ENCODE data around the gene DENND5A.
"Not testable (repeated sequence)": the region's sequence is repeated elsewhere in the genome, so short reads cannot be mapped to it uniquely, and the experiment has no call there.

Gene DENND5A

GRCh38 chr11:9228091-9228490 lies 37.1 kb downstream of the DENND5A start:
- CTCF ChIA-PET, result interaction anchor here (0.6 to 0.7 kb wide), 2 partner anchors 135 to 348 kb away, joined by 6 read pairs; no protein-coding TSS in a partner anchor
- POLR2A ChIA-PET, result no interaction called here
- no peak for TF ChIP-seq TARDBP (IDR thresholded peaks at IDR 0.05)
- TF ChIP-seq SUZ12 (IDR thresholded peaks at IDR 0.05), result no peak
- no peak for TF ChIP-seq BHLHE40 (IDR thresholded peaks at IDR 0.05; ENCODE audit: borderline replicate concordance)
- TF ChIP-seq ARNT (IDR thresholded peaks at IDR 0.05), result no peak
- TF ChIP-seq CTBP1 (IDR thresholded peaks at IDR 0.05; ENCODE audit: borderline replicate concordance), result no peak
- no peak for TF ChIP-seq FOXA1 (IDR thresholded peaks at IDR 0.05)
- no peak for TF ChIP-seq L3MBTL2 (conservative IDR thresholded peaks at IDR 0.05)
- TF ChIP-seq HDGF (IDR thresholded peaks at IDR 0.05; ENCODE audit: borderline replicate concordance), result no peak
- no peak for TF ChIP-seq FOXM1 (IDR thresholded peaks at IDR 0.05; ENCODE audit: borderline replicate concordance)
- TF ChIP-seq NFRKB (IDR thresholded peaks at IDR 0.05), result no peak
- no peak for TF ChIP-seq PKNOX1 (IDR thresholded peaks at IDR 0.05)
- TF ChIP-seq LEF1 (IDR thresholded peaks at IDR 0.05; ENCODE audit: borderline replicate concordance), result no peak
- no peak for TF ChIP-seq ZNF384 (IDR thresholded peaks at IDR 0.05)
- TF ChIP-seq SP1 (IDR thresholded peaks at IDR 0.05), result no peak
- TF ChIP-seq ELF4 (IDR thresholded peaks at IDR 0.05), result no peak
- TF ChIP-seq FOXK2 (IDR thresholded peaks at IDR 0.05), result no peak
- no peak for DNase-seq (ENCODE audit: extremely low spot score)

- ChIA-PET CTCF (interaction anchor here (0.8 kb wide), 1 partner anchor 50 kb away, joined by 3 read pairs; no protein-coding TSS in a partner anchor), POLR2A (no interaction called here)
- DNase-seq (ENCODE audit: extremely low spot score), result no peak
- TF ChIP-seq SUZ12 (IDR thresholded peaks at IDR 0.05) (no peak), ARNT (IDR thresholded peaks at IDR 0.05) (no peak), CTBP1 (IDR thresholded peaks at IDR 0.05; ENCODE audit: borderline replicate concordance) (no peak), ZNF384 (IDR thresholded peaks at IDR 0.05) (no peak), TARDBP (IDR thresholded peaks at IDR 0.05) (no peak), HDGF (IDR thresholded peaks at IDR 0.05; ENCODE audit: borderline replicate concordance) (no peak), ELF4 (IDR thresholded peaks at IDR 0.05) (no peak), FOXK2 (IDR thresholded peaks at IDR 0.05) (no peak), FOXA1 (IDR thresholded peaks at IDR 0.05) (no peak), FOXM1 (IDR thresholded peaks at IDR 0.05; ENCODE audit: borderline replicate concordance) (no peak), L3MBTL2 (conservative IDR thresholded peaks at IDR 0.05) (no peak), PKNOX1 (IDR thresholded peaks at IDR 0.05) (no peak; the same call in 1 of the 2 replicates), LEF1 (IDR thresholded peaks at IDR 0.05; ENCODE audit: borderline replicate concordance) (no peak), SP1 (IDR thresholded peaks at IDR 0.05) (no peak)
Observed at GRCh38 chr11:9225748-9226298, 39.3 kb downstream of the DENND5A start.

GRCh38 chr11:9222654-9223053 lies 42.5 kb downstream of the DENND5A start:
- ChIA-PET CTCF (no interaction called here), POLR2A (interaction anchor here (0.8 kb wide), 1 partner anchor 42 kb away, joined by 3 read pairs; no protein-coding TSS in a partner anchor)
- TF ChIP-seq PKNOX1 (IDR thresholded peaks at IDR 0.05), result no peak
- TF ChIP-seq FOXM1 (IDR thresholded peaks at IDR 0.05; ENCODE audit: borderline replicate concordance), result no peak
- no peak for TF ChIP-seq BHLHE40 (IDR thresholded peaks at IDR 0.05; ENCODE audit: borderline replicate concordance)
- no peak for TF ChIP-seq NFRKB (IDR thresholded peaks at IDR 0.05)
- TF ChIP-seq LEF1 (IDR thresholded peaks at IDR 0.05; ENCODE audit: borderline replicate concordance), result no peak
- no peak for TF ChIP-seq ARNT (IDR thresholded peaks at IDR 0.05)
- no peak for TF ChIP-seq TARDBP (IDR thresholded peaks at IDR 0.05)
- TF ChIP-seq FOXK2 (IDR thresholded peaks at IDR 0.05), result no peak
- TF ChIP-seq ZNF384 (IDR thresholded peaks at IDR 0.05), result no peak
- no peak for TF ChIP-seq SP1 (IDR thresholded peaks at IDR 0.05)
- TF ChIP-seq ELF4 (IDR thresholded peaks at IDR 0.05), result no peak
- no peak for DNase-seq (ENCODE audit: extremely low spot score)

GRCh38 chr11:9220853-9221252 lies 44.3 kb downstream of the DENND5A start:
- POLR2A ChIA-PET; CTCF ChIA-PET; DNase-seq (ENCODE audit: extremely low spot score): not testable (repeated sequence)

GRCh38 chr11:9219572-9219971 lies 45.6 kb downstream of the DENND5A start:
- ChIA-PET POLR2A (no interaction called here), CTCF (no interaction called here)
- TF ChIP-seq SP1 (IDR thresholded peaks at IDR 0.05) (no peak), ARNT (IDR thresholded peaks at IDR 0.05) (no peak), HDGF (IDR thresholded peaks at IDR 0.05; ENCODE audit: borderline replicate concordance) (no peak), PKNOX1 (IDR thresholded peaks at IDR 0.05) (no peak), BHLHE40 (IDR thresholded peaks at IDR 0.05; ENCODE audit: borderline replicate concordance) (no peak), FOXK2 (IDR thresholded peaks at IDR 0.05) (no peak), FOXM1 (IDR thresholded peaks at IDR 0.05; ENCODE audit: borderline replicate concordance) (no peak), CTBP1 (IDR thresholded peaks at IDR 0.05; ENCODE audit: borderline replicate concordance) (no peak), FOXA1 (IDR thresholded peaks at IDR 0.05) (no peak), L3MBTL2 (conservative IDR thresholded peaks at IDR 0.05) (no peak), SUZ12 (IDR thresholded peaks at IDR 0.05) (no peak), LEF1 (IDR thresholded peaks at IDR 0.05; ENCODE audit: borderline replicate concordance) (no peak)
- no peak for DNase-seq (ENCODE audit: extremely low spot score)

- CTCF ChIA-PET, result no interaction called here
- no peak for TF ChIP-seq SP1 (IDR thresholded peaks at IDR 0.05)
- TF ChIP-seq ELF4 (IDR thresholded peaks at IDR 0.05), result no peak
- TF ChIP-seq SUZ12 (IDR thresholded peaks at IDR 0.05), result no peak
- TF ChIP-seq FOXA1 (IDR thresholded peaks at IDR 0.05), result no peak
- TF ChIP-seq ZNF384 (IDR thresholded peaks at IDR 0.05), result no peak
- no peak for TF ChIP-seq PKNOX1 (IDR thresholded peaks at IDR 0.05)
- TF ChIP-seq NFRKB (IDR thresholded peaks at IDR 0.05), result no peak
- DNase-seq (ENCODE audit: extremely low spot score), result no peak
- POLR2A ChIA-PET, result no interaction called here
Observed at GRCh38 chr11:9219115-9219514, 46.0 kb downstream of the DENND5A start.

Measured in HEK293T (cell line).